Measurements from ENCODE around the gene WDFY3.

DNA sequence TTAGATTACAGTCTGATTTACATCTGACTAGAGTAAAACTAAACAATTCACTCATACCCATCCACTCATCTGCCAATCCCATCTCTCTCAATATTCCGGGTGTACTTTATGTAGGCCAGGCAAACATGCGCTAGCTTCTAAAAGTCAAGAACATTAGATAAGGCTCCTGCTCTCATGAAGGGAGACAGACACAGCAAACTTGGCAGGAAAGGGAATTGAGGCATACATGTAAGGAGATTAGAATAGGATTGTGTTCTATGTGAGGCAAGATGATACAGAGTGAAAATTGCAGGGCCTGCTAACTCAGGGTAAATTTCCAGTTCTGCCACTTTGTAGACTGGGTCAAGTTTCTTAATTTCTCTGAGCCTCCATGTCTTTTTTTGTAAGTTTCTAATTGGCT lies 247.8 kb downstream of the WDFY3 start:
- TF ChIP-seq, protein P1, sequence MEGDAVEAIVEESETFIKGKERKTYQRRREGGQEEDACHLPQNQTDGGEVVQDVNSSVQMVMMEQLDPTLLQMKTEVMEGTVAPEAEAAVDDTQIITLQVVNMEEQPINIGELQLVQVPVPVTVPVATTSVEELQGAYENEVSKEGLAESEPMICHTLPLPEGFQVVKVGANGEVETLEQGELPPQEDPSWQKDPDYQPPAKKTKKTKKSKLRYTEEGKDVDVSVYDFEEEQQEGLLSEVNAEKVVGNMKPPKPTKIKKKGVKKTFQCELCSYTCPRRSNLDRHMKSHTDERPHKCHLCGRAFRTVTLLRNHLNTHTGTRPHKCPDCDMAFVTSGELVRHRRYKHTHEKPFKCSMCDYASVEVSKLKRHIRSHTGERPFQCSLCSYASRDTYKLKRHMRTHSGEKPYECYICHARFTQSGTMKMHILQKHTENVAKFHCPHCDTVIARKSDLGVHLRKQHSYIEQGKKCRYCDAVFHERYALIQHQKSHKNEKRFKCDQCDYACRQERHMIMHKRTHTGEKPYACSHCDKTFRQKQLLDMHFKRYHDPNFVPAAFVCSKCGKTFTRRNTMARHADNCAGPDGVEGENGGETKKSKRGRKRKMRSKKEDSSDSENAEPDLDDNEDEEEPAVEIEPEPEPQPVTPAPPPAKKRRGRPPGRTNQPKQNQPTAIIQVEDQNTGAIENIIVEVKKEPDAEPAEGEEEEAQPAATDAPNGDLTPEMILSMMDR (IDR thresholded peaks at IDR 0.05): no peak
- TF ChIP-seq POLR2A (IDR thresholded peaks at IDR 0.05): no peak

All from uterus (tissue), 2 donors.